OCI-LY7 (cell line): Measurements from ENCODE around the gene PCDH9. TPM values are rescaled to one million over a fixed set of nuclear protein-coding genes. Genes with fewer than 3 reads are reported as not detected.

Experiments
- BruUV-seq: library from RNA; stranded (reverse); fragments of 400-500 nt; replicated peaks from 2 replicates; lab custom pipeline; 2021; lab: Mats Ljungman, UMichigan
- CTCF ChIA-PET: fragments of 300-600 bp; sonication (Branson Sonifier 250); formaldehyde crosslinking; loops from one replicate; lab custom pipeline; 2022; ENCODE audit warnings: antibody characterized with exemption; ENCODE audit not compliant: unreplicated experiment; lab: Charles Lee
- POLR2A ChIA-PET: fragments of 300-600 bp; sonication (Branson Sonifier 250); formaldehyde crosslinking; loops from one replicate; lab custom pipeline; 2022; ENCODE audit warnings: antibody characterized with exemption; lab: Charles Lee
- DNase-seq: peaks from one replicate; pipeline ENCODE4 v3.0.0-alpha.2; 2015; ENCODE audit warnings: low spot score
- H2AFZ ChIP-seq: fragments of 200-600 bp; sonication (generic), shearing (Covaris generic); 2 replicates; pipeline ENCODE4 v1.6.1; 2014; ENCODE audit warnings: mild to moderate bottlenecking, antibody characterized with exemption, low read length, moderate library complexity
- H3K27ac ChIP-seq: fragments of 200-600 bp; sonication (generic); 2 replicates; pipeline ENCODE4 v1.5.1; 2014; ENCODE audit warnings: mixed run types, low read depth, mild to moderate bottlenecking, moderate library complexity, low read length, inconsistent platforms; ENCODE audit not compliant: poor library complexity, severe bottlenecking
- H3K36me3 ChIP-seq: fragments of 200-600 bp; sonication (generic); 2 replicates; pipeline ENCODE4 v1.6.1; 2014; ENCODE audit warnings: mild to moderate bottlenecking, antibody characterized with exemption, low read length, moderate library complexity, mixed read lengths; ENCODE audit not compliant: insufficient read depth
- H3K4me1 ChIP-seq: fragments of 200-600 bp; sonication (generic); 2 replicates; pipeline ENCODE4 v1.5.1; 2014; ENCODE audit warnings: mild to moderate bottlenecking, low read length; ENCODE audit not compliant: insufficient read depth, poor library complexity, severe bottlenecking
- H3K4me2 ChIP-seq: fragments of 200-600 bp; sonication (generic); 2 replicates; pipeline ENCODE4 v1.6.1; 2014; ENCODE audit warnings: mild to moderate bottlenecking, low read length
- H3K4me3 ChIP-seq: fragments of 200-600 bp; sonication (generic); 2 replicates; pipeline ENCODE4 v1.5.1; 2014; ENCODE audit warnings: mild to moderate bottlenecking, low read depth, low read length; ENCODE audit not compliant: poor library complexity, severe bottlenecking
- H3K79me2 ChIP-seq: fragments of 200-600 bp; sonication (generic); 2 replicates; pipeline ENCODE4 v1.6.1; 2016; ENCODE audit warnings: low read depth, mild to moderate bottlenecking, low read length, moderate library complexity, mixed read lengths; ENCODE audit not compliant: insufficient read depth
- H3K9me2 ChIP-seq: fragments of 200-600 bp; sonication (generic); 2 replicates; pipeline ENCODE4 v1.6.1; 2016; ENCODE audit warnings: mild to moderate bottlenecking, low read length, mixed read lengths; ENCODE audit not compliant: insufficient read depth
- H3K9me3 ChIP-seq: fragments of 200-600 bp; sonication (generic); 2 replicates; pipeline ENCODE4 v1.6.1; 2014; ENCODE audit warnings: mild to moderate bottlenecking, mixed run types, low read length, mixed read lengths
- H4K20me1 ChIP-seq: fragments of 200-600 bp; sonication (generic); 2 replicates; pipeline ENCODE4 v1.6.1; 2014; ENCODE audit warnings: mild to moderate bottlenecking, antibody characterized with exemption, low read length, moderate library complexity, mixed read lengths; ENCODE audit not compliant: insufficient read depth
- CTCF ChIP-seq: fragments of 200-600 bp; sonication (generic); conservative IDR thresholded peaks from 2 replicates; pipeline ENCODE4 v1.5.1; 2014; ENCODE audit warnings: mild to moderate bottlenecking, antibody characterized with exemption, low read length, moderate library complexity, mixed read lengths
- EZH2phosphoT487 ChIP-seq: fragments of 200-600 bp; sonication (generic); IDR thresholded peaks from 2 replicates; pipeline ENCODE4 v1.6.1; 2018; ENCODE audit warnings: low read depth, borderline replicate concordance, mild to moderate bottlenecking, mixed run types, antibody characterized with exemption, low read length, moderate library complexity, mixed read lengths
- intact Hi-C: fragments of 100-400 bp; cut with micrococcal nuclease; formaldehyde crosslinking; loops from one replicate; pipeline ENCODE4 v1.10.0; 2022; ENCODE audit not compliant: unreplicated experiment
- total RNA-seq, 2 experiments: library from RNA; depleted of rRNA in 1 of 2; stranded (reverse); fragments of >200 nt in 1 of 2; shearing (Covaris generic) in 1 of 2; gene quantifications; 2 replicates each; pipeline ENCODE4 v1.2.3, GENCODE V29; 2014 to 2022

The PCDH9 gene
- total RNA-seq, 2 experiments from 2014 or later: 20.1 to 26.0 TPM

DNA sequence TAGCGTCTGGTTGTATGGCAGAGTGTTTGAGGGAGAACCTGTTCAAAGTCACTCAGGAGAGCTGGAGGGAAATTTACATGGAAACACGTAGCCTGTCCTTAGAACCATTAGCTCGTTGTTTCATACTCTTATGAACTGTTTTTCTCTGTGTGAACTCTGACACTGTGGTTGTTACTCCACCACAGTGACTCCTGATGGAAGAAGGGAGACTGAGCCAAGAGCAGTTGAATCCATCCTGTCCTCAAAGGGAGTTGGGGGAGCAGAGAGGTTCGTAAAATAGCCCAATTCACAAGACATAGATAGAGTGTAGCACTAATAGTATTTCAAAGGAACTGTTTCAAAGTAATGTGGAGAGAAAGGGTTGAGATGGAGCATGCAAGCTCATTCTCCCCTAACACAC lies 964.8 kb downstream of the PCDH9 start:
- H3K9me3 ChIP-seq: no peaks in the 10 kb centered on the region
- no peaks in the 10 kb centered on the region for H3K9me2 ChIP-seq
- no peak for DNase-seq
- TF ChIP-seq EZH2phosphoT487: no peak
- no peak for TF ChIP-seq CTCF
- intact Hi-C loops: no loop called here
- H3K79me2 ChIP-seq: no peaks in the 10 kb centered on the region
- no peaks in the 10 kb centered on the region for H4K20me1 ChIP-seq
- no TSS peak for BruUV-seq
- ChIA-PET CTCF (no interaction called here), POLR2A (interaction anchor here (0.7 to 1.9 kb wide), 6 partner anchors 9 to 1425 kb away, joined by 3 to 7 read pairs (median 4); no protein-coding TSS in a partner anchor)
- no peaks in the 10 kb centered on the region for H3K4me1 ChIP-seq
- H3K36me3 ChIP-seq: no peaks in the 10 kb centered on the region
- H3K4me3 ChIP-seq: no peak overlapping the region
- H2AFZ ChIP-seq: no peak overlapping the region
- no peak overlapping the region for H3K27ac ChIP-seq
- no peak overlapping the region for H3K4me2 ChIP-seq

GRCh38 chr13:66264971-66265370 lies 965.2 kb downstream of the PCDH9 start:
- BruUV-seq: no TSS peak

More at GRCh38 chr13:66264971-66265370, 965.2 kb downstream of the PCDH9 start:
- Histone ChIP-seq H3K4me1 (no peaks in the 10 kb centered on the region), H3K79me2 (no peaks in the 10 kb centered on the region), H3K27ac (no peak overlapping the region), H4K20me1 (no peaks in the 10 kb centered on the region), H3K4me3 (no peak overlapping the region), H3K9me3 (no peaks in the 10 kb centered on the region), H2AFZ (no peak overlapping the region), H3K4me2 (no peak overlapping the region), H3K9me2 (no peaks in the 10 kb centered on the region), H3K36me3 (no peaks in the 10 kb centered on the region)
- no peak for DNase-seq
- no peak for TF ChIP-seq CTCF
- no peak for TF ChIP-seq EZH2phosphoT487
- ChIA-PET CTCF (no interaction called here), POLR2A (interaction anchor here (0.6 to 1.9 kb wide), 6 partner anchors 9 to 161 kb away, joined by 3 to 7 read pairs (median 4); no protein-coding TSS in a partner anchor)
- intact Hi-C loops: no loop called here
